Measurements from ENCODE around the gene PPOX.

DNA sequence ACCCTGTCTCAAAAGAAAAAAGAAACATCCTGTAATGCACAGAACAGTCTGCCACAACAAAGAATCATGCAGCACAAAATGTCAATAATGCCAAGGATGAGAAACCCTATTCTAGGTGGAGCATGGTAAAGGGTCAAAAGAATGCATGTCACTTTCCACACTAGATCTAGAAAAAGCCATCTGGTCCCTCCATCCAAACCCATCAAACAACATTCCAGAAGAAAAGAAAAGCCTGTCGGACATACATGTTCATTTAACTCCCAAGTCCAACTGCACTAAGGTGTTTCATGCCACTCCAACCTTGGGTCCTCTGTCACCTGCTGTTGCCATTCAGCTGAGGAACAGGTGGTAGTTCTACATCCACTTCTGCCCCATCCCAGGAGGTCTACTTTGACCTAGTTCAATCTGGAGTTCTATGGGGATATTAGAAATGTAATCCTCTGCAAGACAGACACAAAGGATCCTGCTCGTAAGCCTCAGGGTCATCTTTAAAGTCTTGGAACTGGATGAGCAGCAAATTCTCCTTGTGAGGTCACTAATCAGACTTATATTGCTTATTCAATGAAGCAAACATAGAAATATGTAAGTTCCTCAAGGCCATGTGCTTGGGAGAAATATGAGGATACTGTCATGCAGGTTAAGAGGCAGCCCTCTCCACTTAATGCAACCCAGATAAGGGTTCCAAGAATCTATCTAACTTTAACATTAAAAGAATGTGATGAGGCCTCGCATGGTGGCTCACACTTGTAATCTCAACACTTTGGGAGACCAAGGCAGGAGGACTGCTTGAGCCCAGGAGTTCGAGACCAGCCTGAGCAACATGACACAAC lies 37.4 kb upstream of the PPOX start:
- TF ChIP-seq, protein P1, sequence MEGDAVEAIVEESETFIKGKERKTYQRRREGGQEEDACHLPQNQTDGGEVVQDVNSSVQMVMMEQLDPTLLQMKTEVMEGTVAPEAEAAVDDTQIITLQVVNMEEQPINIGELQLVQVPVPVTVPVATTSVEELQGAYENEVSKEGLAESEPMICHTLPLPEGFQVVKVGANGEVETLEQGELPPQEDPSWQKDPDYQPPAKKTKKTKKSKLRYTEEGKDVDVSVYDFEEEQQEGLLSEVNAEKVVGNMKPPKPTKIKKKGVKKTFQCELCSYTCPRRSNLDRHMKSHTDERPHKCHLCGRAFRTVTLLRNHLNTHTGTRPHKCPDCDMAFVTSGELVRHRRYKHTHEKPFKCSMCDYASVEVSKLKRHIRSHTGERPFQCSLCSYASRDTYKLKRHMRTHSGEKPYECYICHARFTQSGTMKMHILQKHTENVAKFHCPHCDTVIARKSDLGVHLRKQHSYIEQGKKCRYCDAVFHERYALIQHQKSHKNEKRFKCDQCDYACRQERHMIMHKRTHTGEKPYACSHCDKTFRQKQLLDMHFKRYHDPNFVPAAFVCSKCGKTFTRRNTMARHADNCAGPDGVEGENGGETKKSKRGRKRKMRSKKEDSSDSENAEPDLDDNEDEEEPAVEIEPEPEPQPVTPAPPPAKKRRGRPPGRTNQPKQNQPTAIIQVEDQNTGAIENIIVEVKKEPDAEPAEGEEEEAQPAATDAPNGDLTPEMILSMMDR (conservative IDR thresholded peaks at IDR 0.05), result no peak
- no peak for TF ChIP-seq EZH2 (IDR thresholded peaks at IDR 0.05; ENCODE audit: low read depth)
